ENCODE results near the gene SLC48A1. TPM values are rescaled to one million over a fixed set of nuclear protein-coding genes. Genes with fewer than 3 reads are reported as not detected.
A peak's percentile ranks its signal among the peaks of the same experiment; 100 is the strongest.

The SLC48A1 gene
- polyA plus RNA-seq, 2 donors = 17.7 to 20.6 TPM

DNA sequence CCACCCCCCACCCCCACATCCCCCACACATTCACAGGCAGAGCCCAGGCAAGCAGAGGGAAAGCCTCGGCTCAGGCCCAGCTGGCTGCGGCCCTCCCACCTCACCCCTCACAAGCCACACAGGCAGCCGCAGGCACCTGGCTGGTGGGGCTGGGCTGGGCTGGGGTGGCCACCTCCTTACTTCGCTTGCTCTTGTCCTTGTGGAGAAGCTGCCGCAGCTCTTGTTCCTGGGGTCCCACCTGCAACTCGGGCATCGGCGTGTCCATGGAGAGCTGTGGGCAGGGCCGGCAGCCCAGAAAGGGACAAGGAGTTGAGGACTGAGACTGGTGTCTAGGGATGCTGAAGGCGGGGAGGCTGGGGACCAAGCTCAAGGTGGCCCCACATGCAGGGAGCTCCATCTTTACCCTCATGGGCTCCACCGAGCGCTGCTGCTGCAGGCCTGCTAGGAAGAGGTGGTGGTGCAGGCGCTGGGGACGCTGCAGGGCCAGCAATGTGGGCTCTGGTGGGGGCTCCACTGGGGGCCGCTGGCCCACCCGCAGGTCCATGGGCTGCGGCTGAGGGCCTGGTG is 25.4 kb downstream of the SLC48A1 start:
- Histone ChIP-seq H3K27ac (ENCODE audit: low read depth in 2 of 2, low read length in 1 of 2) (no peak overlapping the region), H3K36me3 (ENCODE audit: control insufficient read depth in 2 of 2, insufficient read depth in 2 of 2, low read length in 1 of 2) (peaks cover 20 to 60% of the 10 kb centered on the region in 2 donors), H3K4me3 (ENCODE audit: low read depth in 1 of 2, low read length in 2 of 2) (no peak overlapping the region), H3K9me3 (ENCODE audit: control insufficient read depth in 2 of 2, insufficient read depth in 1 of 2, low read depth in 1 of 2, low read length in 1 of 2) (no peaks in the 10 kb centered on the region), H3K4me1 (ENCODE audit: control insufficient read depth in 2 of 2, insufficient read depth in 2 of 2, low read length in 1 of 2) (peaks cover 0 to 14% of the 10 kb centered on the region in 2 donors), H3K27me3 (ENCODE audit: control insufficient read depth in 1 of 2, insufficient read depth in 2 of 2, low read length in 2 of 2) (no peaks in the 10 kb centered on the region)
- WGBS, 2 donors = 85 to 90% methylated on average over 17 of the region's 17 CpGs

- Histone ChIP-seq H3K27me3 (ENCODE audit: control insufficient read depth in 1 of 2, insufficient read depth in 2 of 2, low read length in 2 of 2) (no peaks in the 10 kb centered on the region), H3K27ac (ENCODE audit: low read depth in 2 of 2, low read length in 1 of 2) (no peak overlapping the region), H3K9me3 (ENCODE audit: control insufficient read depth in 2 of 2, insufficient read depth in 1 of 2, low read depth in 1 of 2, low read length in 1 of 2) (no peaks in the 10 kb centered on the region), H3K36me3 (ENCODE audit: control insufficient read depth in 2 of 2, insufficient read depth in 2 of 2, low read length in 1 of 2) (peaks cover 15 to 55% of the 10 kb centered on the region in 2 donors), H3K4me3 (ENCODE audit: low read depth in 1 of 2, low read length in 2 of 2) (no peak overlapping the region), H3K4me1 (ENCODE audit: control insufficient read depth in 2 of 2, insufficient read depth in 2 of 2, low read length in 1 of 2) (peaks cover 2 to 22% of the 10 kb centered on the region in 2 donors)
- WGBS, 2 donors = 71% methylated on average over 7 of the region's 7 CpGs
Measured at GRCh38 chr12:47799357-47799955, 26.4 kb downstream of the SLC48A1 start.

DNA sequence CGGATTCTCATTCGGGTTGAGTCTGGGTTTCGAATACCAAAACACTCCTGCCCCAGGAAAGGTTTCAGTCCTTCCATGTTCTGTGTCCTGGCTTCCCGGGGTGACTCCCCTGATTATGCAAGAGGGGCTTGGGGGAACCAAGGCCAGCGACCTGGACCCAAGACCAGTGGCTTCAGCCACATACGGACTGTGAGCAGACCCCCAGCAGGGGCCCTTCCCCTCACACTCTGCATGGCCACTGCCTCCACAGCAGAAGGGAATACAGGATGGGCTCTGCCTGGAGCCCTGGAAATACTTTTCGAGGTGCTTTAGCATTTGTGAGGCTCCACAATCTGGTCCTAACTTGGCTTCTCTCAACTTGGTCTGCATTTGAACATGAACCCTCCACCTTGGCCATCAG is 27.5 kb downstream of the SLC48A1 start:
- Histone ChIP-seq H3K9me3 (ENCODE audit: control insufficient read depth in 2 of 2, insufficient read depth in 1 of 2, low read depth in 1 of 2, low read length in 1 of 2) (no peaks in the 10 kb centered on the region), H3K36me3 (ENCODE audit: control insufficient read depth in 2 of 2, insufficient read depth in 2 of 2, low read length in 1 of 2) (peaks cover 9 to 44% of the 10 kb centered on the region in 2 donors)
- WGBS, 2 donors = 87 to 91% methylated on average over 7 of the region's 7 CpGs

GRCh38 chr12:47801170-47801903 is 28.3 kb downstream of the SLC48A1 start:
- H3K9me3 ChIP-seq (ENCODE audit: control insufficient read depth in 2 of 2, insufficient read depth in 1 of 2, low read depth in 1 of 2, low read length in 1 of 2) = no peaks in the 10 kb centered on the region
- peak overlapping the region; percentile 23 to 44 for H3K27ac ChIP-seq (ENCODE audit: low read depth in 2 of 2, low read length in 1 of 2)
- H3K4me3 ChIP-seq (ENCODE audit: low read depth in 1 of 2, low read length in 2 of 2) = no peak overlapping the region
- 57 to 65% methylated on average over 7 of the region's 7 CpGs for WGBS, 2 donors
- H3K36me3 ChIP-seq (ENCODE audit: control insufficient read depth in 2 of 2, insufficient read depth in 2 of 2, low read length in 1 of 2) = peaks cover 4 to 37% of the 10 kb centered on the region in 2 donors
- no peaks in the 10 kb centered on the region for H3K27me3 ChIP-seq (ENCODE audit: control insufficient read depth in 1 of 2, insufficient read depth in 2 of 2, low read length in 2 of 2)
- H3K4me1 ChIP-seq (ENCODE audit: control insufficient read depth in 2 of 2, insufficient read depth in 2 of 2, low read length in 1 of 2) = peaks cover 4 to 31% of the 10 kb centered on the region in 2 donors

More for the DNA sequence above, 27.5 kb downstream of the SLC48A1 start:
- Histone ChIP-seq H3K27ac (ENCODE audit: low read depth in 2 of 2, low read length in 1 of 2) (no peak overlapping the region), H3K4me1 (ENCODE audit: control insufficient read depth in 2 of 2, insufficient read depth in 2 of 2, low read length in 1 of 2) (peaks cover 4 to 27% of the 10 kb centered on the region in 2 donors), H3K4me3 (ENCODE audit: low read depth in 1 of 2, low read length in 2 of 2) (no peak overlapping the region), H3K27me3 (ENCODE audit: control insufficient read depth in 1 of 2, insufficient read depth in 2 of 2, low read length in 2 of 2) (no peaks in the 10 kb centered on the region)

- 57 to 67% methylated on average over 9 of the region's 9 CpGs for WGBS, 2 donors
- no peaks in the 10 kb centered on the region for H3K9me3 ChIP-seq (ENCODE audit: control insufficient read depth in 2 of 2, insufficient read depth in 1 of 2, low read depth in 1 of 2, low read length in 1 of 2)
- H3K4me3 ChIP-seq (ENCODE audit: low read depth in 1 of 2, low read length in 2 of 2) = no peak overlapping the region
- H3K27me3 ChIP-seq (ENCODE audit: control insufficient read depth in 1 of 2, insufficient read depth in 2 of 2, low read length in 2 of 2) = no peaks in the 10 kb centered on the region
- H3K36me3 ChIP-seq (ENCODE audit: control insufficient read depth in 2 of 2, insufficient read depth in 2 of 2, low read length in 1 of 2) = peaks cover 4 to 33% of the 10 kb centered on the region in 2 donors
- peak overlapping the region; percentile 23 to 44 for H3K27ac ChIP-seq (ENCODE audit: low read depth in 2 of 2, low read length in 1 of 2)
- H3K4me1 ChIP-seq (ENCODE audit: control insufficient read depth in 2 of 2, insufficient read depth in 2 of 2, low read length in 1 of 2) = peaks cover 4 to 31% of the 10 kb centered on the region in 2 donors
Measured at GRCh38 chr12:47801904-47802246, 28.8 kb downstream of the SLC48A1 start.

DNA sequence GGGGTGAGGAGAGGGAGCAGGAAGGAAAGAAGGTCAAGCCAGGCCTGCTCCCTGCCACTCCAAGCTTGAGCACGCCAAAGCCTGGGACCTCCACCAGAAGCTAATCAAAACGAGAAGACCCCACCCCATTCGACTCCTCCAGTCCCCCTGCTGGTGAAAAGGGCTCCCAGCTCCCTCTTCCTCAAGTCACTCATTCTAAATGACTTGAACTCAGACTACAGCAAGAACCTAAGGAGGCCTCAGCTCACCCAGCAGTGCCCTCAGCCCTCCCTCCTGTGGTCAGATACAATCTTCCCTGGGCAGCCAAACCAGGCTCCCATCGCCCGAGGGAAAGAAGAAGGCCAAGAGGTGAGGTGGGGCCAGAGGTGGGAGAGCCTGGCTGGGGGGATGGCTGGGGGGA is 29.3 kb downstream of the SLC48A1 start:
- H3K27ac ChIP-seq (ENCODE audit: low read depth in 2 of 2, low read length in 1 of 2) = peak overlapping the region; percentile 23 to 44
- peaks cover 4 to 31% of the 10 kb centered on the region in 2 donors for H3K4me1 ChIP-seq (ENCODE audit: control insufficient read depth in 2 of 2, insufficient read depth in 2 of 2, low read length in 1 of 2)
- no peaks in the 10 kb centered on the region for H3K27me3 ChIP-seq (ENCODE audit: control insufficient read depth in 1 of 2, insufficient read depth in 2 of 2, low read length in 2 of 2)
- H3K36me3 ChIP-seq (ENCODE audit: control insufficient read depth in 2 of 2, insufficient read depth in 2 of 2, low read length in 1 of 2) = peaks cover 4 to 30% of the 10 kb centered on the region in 2 donors
- H3K4me3 ChIP-seq (ENCODE audit: low read depth in 1 of 2, low read length in 2 of 2) = no peak overlapping the region
- no peaks in the 10 kb centered on the region for H3K9me3 ChIP-seq (ENCODE audit: control insufficient read depth in 2 of 2, insufficient read depth in 1 of 2, low read depth in 1 of 2, low read length in 1 of 2)
- 44 to 54% methylated on average over 5 of the region's 5 CpGs for WGBS, 2 donors

- Histone ChIP-seq H3K4me3 (ENCODE audit: low read depth in 1 of 2, low read length in 2 of 2) (no peak overlapping the region), H3K27me3 (ENCODE audit: control insufficient read depth in 1 of 2, insufficient read depth in 2 of 2, low read length in 2 of 2) (no peaks in the 10 kb centered on the region), H3K36me3 (ENCODE audit: control insufficient read depth in 2 of 2, insufficient read depth in 2 of 2, low read length in 1 of 2) (peaks cover 0 to 19% of the 10 kb centered on the region in 2 donors), H3K4me1 (ENCODE audit: control insufficient read depth in 2 of 2, insufficient read depth in 2 of 2, low read length in 1 of 2) (peaks cover 6 to 33% of the 10 kb centered on the region in 2 donors), H3K27ac (ENCODE audit: low read depth in 2 of 2, low read length in 1 of 2) (peak overlapping the region in 1 of 2 donors; percentile 23), H3K9me3 (ENCODE audit: control insufficient read depth in 2 of 2, insufficient read depth in 1 of 2, low read depth in 1 of 2, low read length in 1 of 2) (no peaks in the 10 kb centered on the region)
- WGBS, 2 donors = 71 to 73% methylated on average over 12 of the region's 12 CpGs
Measured at GRCh38 chr12:47803191-47803875, 30.3 kb downstream of the SLC48A1 start.

GRCh38 chr12:47804171-47804570 is 31.1 kb downstream of the SLC48A1 start:
- H3K27me3 ChIP-seq (ENCODE audit: control insufficient read depth in 1 of 2, insufficient read depth in 2 of 2, low read length in 2 of 2) = no peaks in the 10 kb centered on the region
- peaks cover 12 to 40% of the 10 kb centered on the region in 2 donors for H3K4me1 ChIP-seq (ENCODE audit: control insufficient read depth in 2 of 2, insufficient read depth in 2 of 2, low read length in 1 of 2)
- 67 to 75% methylated on average over 8 of the region's 8 CpGs for WGBS, 2 donors
- no peaks in the 10 kb centered on the region for H3K9me3 ChIP-seq (ENCODE audit: control insufficient read depth in 2 of 2, insufficient read depth in 1 of 2, low read depth in 1 of 2, low read length in 1 of 2)
- peak overlapping the region in 1 of 2 donors; percentile 63 for H3K27ac ChIP-seq (ENCODE audit: low read depth in 2 of 2, low read length in 1 of 2)
- H3K36me3 ChIP-seq (ENCODE audit: control insufficient read depth in 2 of 2, insufficient read depth in 2 of 2, low read length in 1 of 2) = peaks cover 0 to 16% of the 10 kb centered on the region in 2 donors
- no peak overlapping the region for H3K4me3 ChIP-seq (ENCODE audit: low read depth in 1 of 2, low read length in 2 of 2)

- Histone ChIP-seq H3K36me3 (ENCODE audit: control insufficient read depth in 2 of 2, insufficient read depth in 2 of 2, low read length in 1 of 2) (peaks cover 0 to 10% of the 10 kb centered on the region in 2 donors), H3K27ac (ENCODE audit: low read depth in 2 of 2, low read length in 1 of 2) (peak overlapping the region; percentile 63 to 67), H3K4me1 (ENCODE audit: control insufficient read depth in 2 of 2, insufficient read depth in 2 of 2, low read length in 1 of 2) (peaks cover 12 to 43% of the 10 kb centered on the region in 2 donors), H3K9me3 (ENCODE audit: control insufficient read depth in 2 of 2, insufficient read depth in 1 of 2, low read depth in 1 of 2, low read length in 1 of 2) (no peaks in the 10 kb centered on the region), H3K27me3 (ENCODE audit: control insufficient read depth in 1 of 2, insufficient read depth in 2 of 2, low read length in 2 of 2) (no peaks in the 10 kb centered on the region), H3K4me3 (ENCODE audit: low read depth in 1 of 2, low read length in 2 of 2) (no peak overlapping the region)
- WGBS, 2 donors = 38 to 51% methylated on average over 2 of the region's 2 CpGs
Measured at GRCh38 chr12:47805417-47805816, 32.4 kb downstream of the SLC48A1 start.
